Spinal cord (tissue), 10 donors: ENCODE data around the gene HAAO. TPM values are rescaled to one million over a fixed set of nuclear protein-coding genes. Genes with fewer than 3 reads are reported as not detected.

Source experiments
- DNase-seq, 6 donors: peaks; one replicate each; pipeline versions ENCODE4 v3.0.0 to v3.0.0-alpha.2; 2013 to 2015; ENCODE audit warnings: low spot score in 6 of 6, low read depth in 4 of 6
- H3K27ac ChIP-seq: one replicate; pipeline ENCODE4 v1.5.1; 2013; ENCODE audit warnings: low read depth, low read length, control low read depth
- H3K27me3 ChIP-seq: one replicate; pipeline ENCODE4 v1.6.1; 2013; ENCODE audit warnings: low read length; ENCODE audit not compliant: control insufficient read depth, insufficient read depth
- H3K36me3 ChIP-seq: one replicate; pipeline ENCODE4 v1.6.1; 2013; ENCODE audit warnings: low read length; ENCODE audit not compliant: control insufficient read depth, insufficient read depth
- H3K4me1 ChIP-seq: one replicate; pipeline ENCODE4 v1.6.1; 2013; ENCODE audit warnings: low read length; ENCODE audit not compliant: control insufficient read depth, insufficient read depth
- H3K4me3 ChIP-seq: one replicate; pipeline ENCODE4 v1.5.1; 2013; ENCODE audit warnings: low read depth, low read length, control low read depth
- H3K9me3 ChIP-seq: one replicate; pipeline ENCODE4 v1.6.1; 2013; ENCODE audit warnings: low read length; ENCODE audit not compliant: control insufficient read depth, insufficient read depth
- WGBS: methylation state at CpG from one replicate; pipeline ENCODE4 v1.1.5; 2013; ENCODE audit warnings: missing lambda C conversion rate; ENCODE audit not compliant: insufficient coverage; 5-methylcytosine and 5-hydroxymethylcytosine counted together
- polyA plus RNA-seq, 2 donors: library from polyadenylated mRNA; unstranded; fragments of 120-200 nt; gene quantifications; one replicate each; pipeline ENCODE4 v1.2.1, GENCODE V29; 2013; ENCODE audit not compliant: insufficient read length in 2 of 2
- total RNA-seq, 2 donors: library from RNA; depleted of rRNA in 1 of 2; stranded (reverse); fragments of 120-200 nt in 1 of 2; fragments of >200 nt in 1 of 2; gene quantifications; one replicate each; pipeline versions ENCODE4 v1.2.3 to v1.2.4, GENCODE V29; 2013 to 2014
- donor health status: healthy.

Gene HAAO
- total and polyA plus RNA-seq, 4 donors: 3.7 to 12.7 (median 8.0) TPM

DNA sequence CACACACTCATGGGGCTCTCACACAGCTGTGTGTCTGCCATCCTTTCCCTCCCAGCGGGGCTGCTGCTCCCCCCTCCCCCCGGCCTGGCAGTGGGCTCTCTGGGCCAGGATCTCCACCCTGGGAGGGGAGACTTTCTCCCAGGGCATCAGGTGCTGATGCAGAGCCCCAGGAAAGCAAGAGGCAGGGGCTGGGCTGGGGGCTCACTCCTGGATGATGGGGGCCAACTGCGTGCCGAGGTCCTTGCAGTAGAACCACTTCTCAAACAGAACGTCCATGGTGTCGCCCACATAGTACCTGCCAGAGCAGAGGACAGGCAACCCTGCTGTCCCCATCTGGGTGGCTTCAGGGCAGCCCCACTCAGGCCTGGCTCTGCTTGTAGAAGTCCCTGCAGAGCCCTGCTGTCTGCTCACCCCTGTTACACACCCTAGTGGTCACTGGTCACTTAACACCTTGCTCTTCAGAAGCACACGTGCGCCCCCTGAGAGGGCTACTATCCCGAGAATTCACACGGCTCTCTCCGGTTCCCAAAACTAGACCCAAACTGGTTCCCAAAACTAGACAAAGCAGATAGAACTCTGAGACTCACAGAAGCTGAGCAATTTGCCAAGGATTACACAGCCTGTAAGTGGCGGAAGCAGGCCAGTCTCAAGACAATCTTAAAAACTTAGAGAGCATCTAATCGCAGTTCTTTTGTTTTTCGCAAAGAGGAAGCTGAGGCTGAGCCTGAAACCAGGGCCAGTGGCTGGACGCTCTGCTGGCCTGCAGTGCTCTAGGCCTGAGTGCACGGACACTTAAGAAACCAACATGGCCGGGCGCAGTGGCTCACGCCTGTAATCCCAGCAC lies 21.9 kb downstream of the HAAO start:
- H3K9me3 ChIP-seq: no peaks in the 10 kb centered on the region
- H3K4me1 ChIP-seq: peaks cover 4% of the 10 kb centered on the region
- H3K36me3 ChIP-seq: peaks cover 22% of the 10 kb centered on the region
- H3K27me3 ChIP-seq: no peaks in the 10 kb centered on the region
- no peak overlapping the region for H3K4me3 ChIP-seq
- WGBS: 69% methylated on average over 14 of the region's 19 CpGs
- DNase-seq: no peak
- H3K27ac ChIP-seq: no peak overlapping the region

DNA sequence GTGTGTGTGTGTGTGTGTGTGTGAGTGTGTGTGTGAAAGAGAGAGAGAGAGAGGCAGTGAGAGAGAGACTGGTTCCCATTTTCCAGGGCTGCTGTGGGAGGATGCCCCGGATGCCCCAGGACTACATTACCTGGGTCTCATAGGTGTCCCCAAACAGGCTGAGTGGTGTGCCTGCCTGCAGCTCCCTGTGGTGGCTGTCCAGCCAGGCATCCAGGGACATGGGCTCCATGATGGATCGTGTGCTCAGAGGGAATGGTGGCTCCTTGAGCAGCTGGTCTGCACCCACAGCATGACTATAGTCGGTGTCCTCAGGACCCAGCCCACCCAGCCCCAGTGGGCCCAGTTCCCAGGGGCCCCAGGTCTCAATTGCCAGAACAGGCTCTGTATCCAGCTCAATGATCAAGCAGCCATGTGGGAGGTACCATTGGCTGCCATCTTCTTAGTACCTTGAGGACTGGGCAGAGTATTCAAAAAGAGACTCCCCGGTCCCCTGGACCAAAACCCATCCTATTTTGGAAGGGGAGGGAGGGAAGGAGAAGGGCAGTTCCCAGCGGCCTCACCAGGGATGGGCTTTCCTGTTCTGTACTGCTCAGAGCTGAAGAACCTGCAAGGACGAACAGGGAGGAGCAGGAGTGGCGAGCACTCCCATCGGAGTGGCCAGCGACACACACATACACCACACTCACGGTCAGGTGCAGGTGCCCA lies 22.6 kb downstream of the HAAO start:
- Histone ChIP-seq H3K9me3 (no peaks in the 10 kb centered on the region), H3K27me3 (no peaks in the 10 kb centered on the region), H3K27ac (no peak overlapping the region), H3K36me3 (peaks cover 24% of the 10 kb centered on the region), H3K4me3 (no peak overlapping the region), H3K4me1 (peaks cover 4% of the 10 kb centered on the region)
- DNase-seq: no peak
- WGBS: 100% methylated on average over 3 of the region's 10 CpGs

DNA sequence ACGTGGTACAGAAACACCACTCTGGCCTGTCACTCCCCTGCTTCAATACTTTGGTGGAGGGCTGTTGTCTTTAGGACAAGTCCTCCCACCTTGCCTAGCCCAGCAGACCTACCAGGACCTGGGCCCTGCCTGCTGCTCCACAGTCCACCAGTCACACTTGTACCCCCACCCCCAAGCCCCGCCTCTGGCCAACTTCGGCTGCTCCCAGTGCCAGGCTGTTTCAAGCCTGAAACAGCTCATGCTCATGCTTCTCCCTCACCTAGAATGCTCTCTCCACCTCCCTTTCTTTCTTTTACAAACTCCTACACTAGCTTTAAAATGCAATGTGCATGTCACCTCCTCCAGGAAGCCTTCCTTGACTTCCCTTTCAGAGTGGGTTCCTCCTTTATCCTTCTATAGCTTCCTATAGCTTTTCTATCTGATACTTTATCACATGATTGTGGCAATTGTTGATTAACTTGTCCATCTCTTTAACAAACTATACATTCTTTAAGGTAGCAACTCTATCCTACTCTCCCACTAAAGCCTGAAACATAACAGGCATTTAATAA lies 23.6 kb downstream of the HAAO start:
- no peaks in the 10 kb centered on the region for H3K9me3 ChIP-seq
- H3K27me3 ChIP-seq: no peaks in the 10 kb centered on the region
- WGBS: 91% methylated on average over 2 of the region's 3 CpGs
- no peak overlapping the region for H3K27ac ChIP-seq
- H3K4me3 ChIP-seq: no peak overlapping the region
- H3K4me1 ChIP-seq: peaks cover 4% of the 10 kb centered on the region
- no peak for DNase-seq
- H3K36me3 ChIP-seq: peaks cover 31% of the 10 kb centered on the region

DNA sequence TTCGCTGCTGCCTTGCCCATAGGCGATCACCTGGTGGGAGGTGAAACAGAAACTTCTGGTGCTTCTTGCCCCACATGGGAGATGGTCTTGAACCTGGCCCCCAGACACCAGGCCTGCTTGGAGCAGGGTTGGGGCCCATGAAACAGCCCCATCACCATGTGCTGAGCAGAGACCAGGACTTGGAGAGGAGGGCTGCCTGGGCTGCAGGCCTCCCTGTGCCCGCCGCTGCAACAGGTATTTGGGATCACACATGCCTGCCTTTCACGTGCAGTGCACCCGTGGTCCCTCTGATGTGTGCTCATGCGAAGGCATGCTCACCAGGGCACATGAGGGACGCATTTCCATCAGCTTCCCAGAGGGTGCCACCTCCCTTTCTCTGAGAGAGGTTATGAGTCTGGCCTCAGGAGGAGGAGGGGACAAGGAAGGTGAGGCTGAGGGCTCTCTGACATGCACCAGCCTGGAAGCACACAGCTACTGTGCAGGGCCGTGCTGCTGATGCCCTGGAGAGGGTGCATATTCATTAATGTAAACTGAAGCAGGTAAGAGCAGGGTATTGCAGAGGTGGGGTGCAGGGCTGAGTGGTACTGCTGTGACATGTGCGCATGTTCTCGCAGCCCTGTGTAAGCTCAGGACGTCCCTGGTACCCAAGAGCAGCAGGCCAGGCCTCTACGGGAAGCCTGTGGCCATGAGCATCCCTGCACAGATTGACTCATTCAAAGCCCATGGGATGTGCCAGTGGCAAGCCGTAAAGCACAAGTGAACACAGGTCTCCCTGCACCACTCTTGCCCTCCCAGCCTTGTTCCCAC lies 24.3 kb downstream of the HAAO start:
- H3K4me3 ChIP-seq: no peak overlapping the region
- peaks cover 4% of the 10 kb centered on the region for H3K4me1 ChIP-seq
- WGBS: 80% methylated on average over 14 of the region's 14 CpGs
- H3K27ac ChIP-seq: no peak overlapping the region
- no peaks in the 10 kb centered on the region for H3K27me3 ChIP-seq
- H3K36me3 ChIP-seq: peaks cover 38% of the 10 kb centered on the region
- H3K9me3 ChIP-seq: no peaks in the 10 kb centered on the region
- no peak for DNase-seq

DNA sequence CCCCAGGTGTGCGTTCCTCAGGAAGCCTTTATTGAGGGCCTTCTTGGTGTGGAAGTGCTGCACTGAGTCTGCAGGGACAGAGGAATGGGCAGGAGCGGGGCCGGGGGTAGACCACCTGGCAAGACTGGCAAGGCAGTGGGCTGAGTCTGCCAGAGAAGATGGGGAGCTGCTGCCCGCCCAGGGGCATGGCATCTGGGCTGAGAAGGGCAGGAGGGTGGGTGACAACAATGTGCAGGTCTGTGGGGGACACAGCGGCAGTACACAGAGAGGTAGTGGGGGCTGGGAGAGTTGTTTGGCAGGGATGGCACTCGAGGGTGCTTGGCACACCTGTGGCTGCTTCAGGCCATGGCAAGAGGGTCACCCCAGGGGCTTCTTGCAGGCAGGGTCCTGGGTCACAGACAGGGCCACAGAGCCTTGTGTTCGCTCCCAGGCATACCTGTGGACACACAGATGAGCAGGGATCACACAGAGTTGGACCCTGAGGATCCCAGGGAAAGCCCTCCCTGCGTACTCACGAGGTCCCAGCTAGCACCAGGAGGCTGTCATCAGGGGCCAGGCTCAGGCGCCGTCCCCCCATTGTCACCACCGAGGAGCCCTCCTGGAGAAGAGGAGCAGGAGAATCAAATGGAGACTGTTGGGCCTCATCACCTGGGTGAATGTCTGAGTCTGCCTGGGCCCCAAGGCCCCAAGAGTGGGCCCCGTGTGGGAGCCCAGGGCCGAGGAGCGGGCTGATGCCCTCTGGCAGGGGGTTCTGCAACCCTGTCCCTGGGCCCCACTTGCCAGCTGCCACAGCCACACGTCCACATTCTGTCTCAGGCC lies 25.1 kb downstream of the HAAO start:
- WGBS: 91% methylated on average over 16 of the region's 16 CpGs

DNA sequence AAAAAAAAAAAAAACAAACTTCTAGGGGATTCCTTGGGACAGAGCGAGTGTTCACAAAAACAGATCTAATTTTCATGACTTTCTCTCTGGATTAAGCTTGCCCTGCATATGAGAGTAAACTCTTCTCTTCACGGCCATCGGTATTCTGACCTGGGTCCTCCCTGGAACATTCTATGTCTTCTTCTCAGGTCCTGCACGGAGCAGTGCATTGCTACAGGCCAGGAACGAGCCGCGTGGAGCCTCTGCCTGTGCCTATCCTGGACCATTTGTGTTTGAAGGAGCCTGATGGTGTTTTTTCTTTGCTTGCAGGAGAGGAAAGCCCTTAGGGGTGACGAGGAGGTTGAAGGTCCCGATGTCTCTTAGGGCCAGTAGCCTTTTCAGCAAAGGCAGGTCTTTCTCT lies 26.7 kb downstream of the HAAO start:
- no peaks in the 10 kb centered on the region for H3K27me3 ChIP-seq
- H3K9me3 ChIP-seq: no peaks in the 10 kb centered on the region
- WGBS: 94% methylated on average over 9 of the region's 9 CpGs
- H3K27ac ChIP-seq: no peak overlapping the region
- H3K36me3 ChIP-seq: peaks cover 61% of the 10 kb centered on the region
- no peak overlapping the region for H3K4me3 ChIP-seq
- H3K4me1 ChIP-seq: no peaks in the 10 kb centered on the region
- DNase-seq: no peak

More for the DNA sequence above, 25.1 kb downstream of the HAAO start:
- peaks cover 46% of the 10 kb centered on the region for H3K36me3 ChIP-seq
- H3K9me3 ChIP-seq: no peaks in the 10 kb centered on the region
- no peak for DNase-seq
- H3K27me3 ChIP-seq: no peaks in the 10 kb centered on the region
- peaks cover 4% of the 10 kb centered on the region for H3K4me1 ChIP-seq
- H3K27ac ChIP-seq: no peak overlapping the region
- H3K4me3 ChIP-seq: no peak overlapping the region

DNA sequence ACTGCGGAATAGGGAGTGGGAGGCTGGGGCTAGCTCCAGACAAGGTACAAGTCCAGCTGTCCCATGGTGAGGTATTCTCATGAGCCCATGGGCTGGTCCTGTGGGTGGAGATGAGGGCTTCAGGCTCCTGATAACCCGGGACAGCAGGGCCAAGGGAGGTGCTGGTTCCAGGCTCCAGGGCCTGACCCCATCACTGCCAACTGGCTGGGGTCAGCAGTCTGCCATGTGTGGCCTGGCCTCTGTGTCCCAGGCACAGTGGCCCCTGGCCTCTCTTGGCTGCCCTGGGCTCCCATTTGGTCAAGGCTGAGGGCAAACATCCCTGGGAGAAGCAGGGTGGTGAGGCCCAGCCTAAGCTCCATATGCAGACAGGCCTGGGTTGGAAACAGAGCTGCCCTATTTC lies 27.5 kb downstream of the HAAO start:
- no peak overlapping the region for H3K27ac ChIP-seq
- no peak overlapping the region for H3K4me3 ChIP-seq
- peaks cover 65% of the 10 kb centered on the region for H3K36me3 ChIP-seq
- 97% methylated on average over 2 of the region's 2 CpGs for WGBS
- no peaks in the 10 kb centered on the region for H3K9me3 ChIP-seq
- no peak for DNase-seq
- no peaks in the 10 kb centered on the region for H3K27me3 ChIP-seq
- H3K4me1 ChIP-seq: no peaks in the 10 kb centered on the region

DNA sequence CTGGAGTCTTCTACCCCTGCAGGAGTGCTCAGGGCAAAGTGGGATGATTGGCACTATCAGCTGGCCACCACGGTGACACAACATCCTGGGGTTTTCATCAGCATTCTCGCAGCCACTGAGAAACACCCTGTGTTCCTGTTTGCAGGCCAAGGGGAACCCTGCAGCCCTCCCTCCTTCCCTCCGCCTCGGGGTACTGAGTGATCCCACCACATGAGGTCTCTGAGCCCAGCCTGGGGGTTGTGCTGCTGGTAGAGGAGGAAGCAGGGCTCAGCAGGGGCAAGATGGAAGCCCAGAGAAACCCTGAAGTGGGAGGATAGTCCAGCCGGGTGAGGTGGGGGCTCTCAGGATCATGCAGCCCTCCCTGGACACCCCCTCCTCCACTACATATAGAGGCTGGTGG lies 28.3 kb downstream of the HAAO start, which contains the start of gene OXER1:
TSS of gene OXER1 (minus strand) at position 40 of the 400 bp plus-strand sequence. CDS start 73 bp downstream, outside the sequence.
- DNase-seq: no peak
- peaks cover 67% of the 10 kb centered on the region for H3K36me3 ChIP-seq
- WGBS: 72% methylated on average over 2 of the region's 5 CpGs
- no peaks in the 10 kb centered on the region for H3K4me1 ChIP-seq
- H3K4me3 ChIP-seq: no peak within 1 kb of the TSS
- no peaks in the 10 kb centered on the region for H3K27me3 ChIP-seq
- no peak within 1 kb of the TSS for H3K27ac ChIP-seq
- H3K9me3 ChIP-seq: no peaks in the 10 kb centered on the region
